Measurements from ENCODE around the gene RNPEP. TPM values are rescaled to one million over a fixed set of nuclear protein-coding genes. Genes with fewer than 3 reads are reported as not detected.
"Not testable (repeated sequence)": the region's sequence is repeated elsewhere in the genome, so short reads cannot be mapped to it uniquely, and the experiment has no call there.

RNPEP gene, protein sequence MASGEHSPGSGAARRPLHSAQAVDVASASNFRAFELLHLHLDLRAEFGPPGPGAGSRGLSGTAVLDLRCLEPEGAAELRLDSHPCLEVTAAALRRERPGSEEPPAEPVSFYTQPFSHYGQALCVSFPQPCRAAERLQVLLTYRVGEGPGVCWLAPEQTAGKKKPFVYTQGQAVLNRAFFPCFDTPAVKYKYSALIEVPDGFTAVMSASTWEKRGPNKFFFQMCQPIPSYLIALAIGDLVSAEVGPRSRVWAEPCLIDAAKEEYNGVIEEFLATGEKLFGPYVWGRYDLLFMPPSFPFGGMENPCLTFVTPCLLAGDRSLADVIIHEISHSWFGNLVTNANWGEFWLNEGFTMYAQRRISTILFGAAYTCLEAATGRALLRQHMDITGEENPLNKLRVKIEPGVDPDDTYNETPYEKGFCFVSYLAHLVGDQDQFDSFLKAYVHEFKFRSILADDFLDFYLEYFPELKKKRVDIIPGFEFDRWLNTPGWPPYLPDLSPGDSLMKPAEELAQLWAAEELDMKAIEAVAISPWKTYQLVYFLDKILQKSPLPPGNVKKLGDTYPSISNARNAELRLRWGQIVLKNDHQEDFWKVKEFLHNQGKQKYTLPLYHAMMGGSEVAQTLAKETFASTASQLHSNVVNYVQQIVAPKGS
- 10 to 100 TPM; 44.9 to 49.2 TPM for total RNA-seq

DNA sequence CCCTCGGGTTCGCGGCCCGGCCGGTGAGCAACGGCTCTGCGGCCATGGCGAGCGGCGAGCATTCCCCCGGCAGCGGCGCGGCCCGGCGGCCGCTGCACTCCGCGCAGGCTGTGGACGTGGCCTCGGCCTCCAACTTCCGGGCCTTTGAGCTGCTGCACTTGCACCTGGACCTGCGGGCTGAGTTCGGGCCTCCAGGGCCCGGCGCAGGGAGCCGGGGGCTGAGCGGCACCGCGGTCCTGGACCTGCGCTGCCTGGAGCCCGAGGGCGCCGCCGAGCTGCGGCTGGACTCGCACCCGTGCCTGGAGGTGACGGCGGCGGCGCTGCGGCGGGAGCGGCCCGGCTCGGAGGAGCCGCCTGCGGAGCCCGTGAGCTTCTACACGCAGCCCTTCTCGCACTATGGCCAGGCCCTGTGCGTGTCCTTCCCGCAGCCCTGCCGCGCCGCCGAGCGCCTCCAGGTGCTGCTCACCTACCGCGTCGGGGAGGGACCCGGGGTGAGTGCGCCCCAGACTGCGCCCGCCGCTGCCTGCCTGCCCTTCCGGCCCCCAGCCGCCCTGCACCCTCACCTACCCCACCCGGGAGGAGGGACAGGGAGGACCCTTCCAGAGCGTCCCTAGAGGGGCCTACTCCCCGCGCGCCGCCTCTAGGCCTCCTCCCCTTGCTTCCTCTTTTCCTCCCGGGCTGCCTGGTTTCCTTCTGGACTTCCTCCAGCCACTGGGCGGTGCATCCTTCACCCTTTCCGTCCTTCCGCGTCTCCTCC, at the start of gene RNPEP:
Gene RNPEP (plus strand): TSS at position 26 of the 757 bp plus-strand sequence. CDS start 19 bp downstream, at position 45.
- intact Hi-C loops (cut with DNase I, micrococcal nuclease): loop anchor here (1.0 to 2.0 kb wide), 4 partner anchors 28 to 178 kb away; partner anchors contain the start of genes TIMM17A (in 2 of the 2), IPO9 (in 1 of the 2) and PTPN7 (in 1 of the 2)
- peaks cover 16% of the 10 kb centered on the region for H3K4me1 Mint-ChIP-seq
- peak; percentile 69 for DNase-seq
- H3K27ac Mint-ChIP-seq: peak within 1 kb of the TSS; percentile 80
- CTCF ChIA-PET: interaction anchor here (0.5 to 4.4 kb wide), 8 partner anchors 9 to 798 kb away, joined by 3 to 20 read pairs (median 3); no protein-coding TSS in a partner anchor
- POLR2A ChIA-PET: interaction anchor here (0.6 kb wide), 1 partner anchor 24 kb away, joined by 4 read pairs; no protein-coding TSS in a partner anchor
- H3K36me3 Mint-ChIP-seq (ENCODE audit: low read depth): peaks cover 3% of the 10 kb centered on the region
- no peaks in the 10 kb centered on the region for H3K27me3 Mint-ChIP-seq
- no peaks in the 10 kb centered on the region for H3K9me3 Mint-ChIP-seq (ENCODE audit: low read depth)
- peak within 1 kb of the TSS; percentile 86 for H3K4me3 Mint-ChIP-seq
- ATAC-seq: peak; percentile 82

DNA sequence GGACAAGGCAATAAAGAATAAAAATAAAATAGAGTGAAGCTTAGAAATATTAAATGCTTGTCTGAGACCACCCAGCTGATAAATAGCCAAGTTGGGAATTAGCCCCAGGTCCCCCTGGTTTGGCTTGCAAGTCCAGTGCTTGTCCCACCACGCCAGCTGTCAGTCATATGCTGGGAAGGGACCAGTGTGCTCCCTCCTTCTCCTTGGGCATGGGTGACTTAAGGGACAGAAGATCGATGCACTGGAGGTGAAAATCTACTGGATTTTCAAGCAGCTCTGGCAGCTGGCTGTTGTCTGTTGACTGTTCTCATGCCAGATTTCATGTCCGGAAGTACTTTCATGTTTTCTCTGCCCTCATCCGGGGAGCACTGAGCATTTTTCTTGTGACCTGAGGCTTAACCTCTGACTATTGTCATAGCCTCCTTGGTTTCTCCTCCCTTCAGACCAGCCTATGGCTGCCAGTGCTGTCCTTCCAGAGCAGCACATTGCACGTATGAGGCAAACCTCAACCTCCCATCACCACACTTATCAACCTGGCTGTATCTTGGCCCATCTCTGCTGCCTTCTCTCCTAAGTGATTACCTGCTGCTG, 48.5 kb upstream of the RNPEP start:
- H3K27ac Mint-ChIP-seq: no peak overlapping the region
- POLR2A ChIA-PET: no interaction called here
- intact Hi-C loops (cut with DNase I, micrococcal nuclease): no loop called here
- H3K27me3 Mint-ChIP-seq: peaks cover 10% of the 10 kb centered on the region
- no peak for ATAC-seq
- CTCF ChIA-PET: interaction anchor here (0.6 to 0.7 kb wide), 2 partner anchors 64 to 274 kb away, joined by 3 read pairs; no protein-coding TSS in a partner anchor
- DNase-seq: no peak
- no peaks in the 10 kb centered on the region for H3K4me1 Mint-ChIP-seq
- no peak overlapping the region for H3K4me3 Mint-ChIP-seq
- no peaks in the 10 kb centered on the region for H3K36me3 Mint-ChIP-seq (ENCODE audit: low read depth)
- no peaks in the 10 kb centered on the region for H3K9me3 Mint-ChIP-seq (ENCODE audit: low read depth)

DNA sequence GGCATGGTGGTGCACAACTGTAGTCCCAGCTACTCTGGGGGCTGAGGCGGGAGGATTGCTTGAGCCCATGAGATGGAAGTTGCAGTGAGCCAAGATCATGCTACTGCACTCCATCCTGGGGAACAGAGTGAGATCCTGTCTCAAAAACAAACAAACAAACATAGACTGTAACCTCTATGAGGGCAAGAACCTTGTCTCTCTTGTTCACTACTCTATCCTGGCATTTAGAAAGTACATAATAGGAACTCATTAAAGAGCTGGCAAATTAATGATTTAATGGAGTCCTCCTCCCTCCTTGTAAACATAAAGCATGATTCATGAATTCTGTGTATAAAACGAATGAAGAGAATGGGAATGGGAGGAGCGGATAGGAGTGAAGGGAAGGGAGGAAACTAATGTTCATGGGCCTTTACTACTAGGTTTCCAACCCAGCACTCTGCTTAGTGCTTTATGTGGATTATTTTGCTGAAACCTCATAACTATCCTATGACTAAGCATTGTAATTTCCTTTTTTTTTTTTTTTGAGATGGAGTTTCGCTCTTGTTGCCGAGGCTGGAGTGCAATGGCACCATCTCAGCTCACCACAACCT, 44.7 kb upstream of the RNPEP start:
- DNase-seq (no peak), ATAC-seq (no peak)
- H3K27me3 Mint-ChIP-seq: peaks cover 8% of the 10 kb centered on the region
- H3K27ac Mint-ChIP-seq: no peak overlapping the region
- H3K36me3 Mint-ChIP-seq (ENCODE audit: low read depth): no peaks in the 10 kb centered on the region
- CTCF ChIA-PET: interaction anchor here (0.6 to 0.8 kb wide), 4 partner anchors 26 to 991 kb away, joined by 3 to 11 read pairs (median 4); no protein-coding TSS in a partner anchor
- no peaks in the 10 kb centered on the region for H3K4me1 Mint-ChIP-seq
- POLR2A ChIA-PET: no interaction called here
- H3K9me3 Mint-ChIP-seq (ENCODE audit: low read depth): no peaks in the 10 kb centered on the region
- H3K4me3 Mint-ChIP-seq: no peak overlapping the region
- intact Hi-C loops (cut with DNase I, micrococcal nuclease): no loop called here

DNA sequence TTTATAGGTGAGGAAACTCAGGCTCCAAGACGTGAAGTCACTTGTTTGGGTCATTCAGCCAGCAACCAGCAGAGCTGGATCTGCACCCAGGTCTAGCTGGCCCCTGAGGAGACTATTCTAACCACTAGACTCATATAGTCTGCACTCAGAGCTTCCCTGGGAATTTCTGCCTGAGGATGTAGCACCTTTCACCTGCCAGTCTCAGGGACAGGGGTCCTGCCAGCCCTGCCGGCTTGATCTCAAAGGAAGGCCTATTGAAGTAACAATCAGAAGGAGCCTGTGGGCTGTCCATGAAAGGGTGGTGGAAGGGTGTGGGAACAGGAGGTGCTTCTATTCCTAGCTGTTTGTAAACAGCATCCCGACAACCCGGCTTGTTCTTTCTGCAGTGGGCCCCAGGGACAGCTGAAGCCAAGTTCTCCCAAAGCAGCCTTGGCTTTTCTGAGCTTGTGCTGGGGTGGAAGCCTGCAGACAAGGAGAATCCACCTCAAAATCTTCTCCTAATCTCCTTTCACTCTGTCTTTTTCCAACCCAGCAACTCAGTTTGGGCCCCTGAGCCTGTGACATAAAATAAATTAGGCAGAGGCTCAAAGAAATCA, 43.9 kb upstream of the RNPEP start:
- Mint-ChIP-seq H3K4me3 (no peak overlapping the region), H3K9me3 (ENCODE audit: low read depth) (no peaks in the 10 kb centered on the region), H3K27me3 (peaks cover 11% of the 10 kb centered on the region), H3K27ac (no peak overlapping the region), H3K36me3 (ENCODE audit: low read depth) (no peaks in the 10 kb centered on the region), H3K4me1 (no peaks in the 10 kb centered on the region)
- DNase-seq (no peak), ATAC-seq (no peak)
- CTCF ChIA-PET: no interaction called here
- intact Hi-C loops (cut with DNase I, micrococcal nuclease): no loop called here
- POLR2A ChIA-PET: interaction anchor here (0.7 kb wide), 1 partner anchor 94 kb away, joined by 3 read pairs; no protein-coding TSS in a partner anchor

DNA sequence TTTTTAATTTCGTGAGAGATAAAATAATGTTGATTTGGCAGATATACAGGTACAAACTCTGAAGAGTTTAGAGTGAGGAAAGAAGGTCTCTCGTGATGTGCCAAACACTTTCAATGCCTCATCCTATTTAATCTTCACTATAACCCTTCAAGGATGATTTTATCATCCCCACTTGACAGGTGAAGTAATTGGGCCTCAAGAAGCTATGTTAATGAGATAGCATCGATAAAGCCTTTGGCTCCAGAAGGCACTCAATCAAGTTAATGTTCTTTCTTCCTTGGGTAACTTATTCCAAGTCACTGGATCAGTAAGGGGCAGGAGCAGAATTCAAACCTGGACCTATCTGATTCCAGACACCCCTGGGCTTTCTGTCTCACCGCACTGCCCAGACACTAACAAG, 43.3 kb upstream of the RNPEP start:
- POLR2A ChIA-PET: interaction anchor here (0.7 kb wide), 1 partner anchor 94 kb away, joined by 3 read pairs; no protein-coding TSS in a partner anchor
- CTCF ChIA-PET: no interaction called here
- H3K9me3 Mint-ChIP-seq (ENCODE audit: low read depth): no peaks in the 10 kb centered on the region

DNA sequence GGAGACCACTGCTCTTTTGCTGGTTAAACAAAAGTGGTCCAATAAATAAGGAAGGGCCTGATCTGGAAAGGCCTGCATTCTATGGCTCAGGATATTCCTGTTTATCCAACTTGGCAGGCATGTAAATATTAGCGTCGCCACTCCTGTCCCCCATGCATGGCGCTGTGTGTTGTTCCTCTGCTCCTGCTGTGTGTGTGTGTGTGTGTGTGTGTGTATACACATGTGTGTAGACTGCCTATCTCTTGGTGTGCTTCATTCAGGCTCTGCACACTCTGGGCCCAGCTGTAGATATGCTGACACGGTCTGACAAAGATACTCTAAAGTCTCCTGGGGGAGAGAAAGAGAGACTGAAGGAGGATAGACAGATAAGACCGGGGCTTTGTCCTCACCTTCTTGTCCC, 42.9 kb upstream of the RNPEP start:
- CTCF ChIA-PET: no interaction called here
- ATAC-seq (no peak), DNase-seq (no peak)
- POLR2A ChIA-PET: no interaction called here
- Mint-ChIP-seq H3K27me3 (peaks cover 17% of the 10 kb centered on the region), H3K4me3 (no peak overlapping the region), H3K9me3 (ENCODE audit: low read depth) (no peaks in the 10 kb centered on the region), H3K36me3 (ENCODE audit: low read depth) (no peaks in the 10 kb centered on the region), H3K4me1 (no peaks in the 10 kb centered on the region), H3K27ac (no peak overlapping the region)
- intact Hi-C loops (cut with DNase I, micrococcal nuclease): no loop called here

More for the DNA sequence above, 43.3 kb upstream of the RNPEP start:
- ATAC-seq (no peak), DNase-seq (no peak)
- Mint-ChIP-seq H3K4me1 (no peaks in the 10 kb centered on the region), H3K36me3 (ENCODE audit: low read depth) (no peaks in the 10 kb centered on the region), H3K27me3 (peaks cover 16% of the 10 kb centered on the region), H3K4me3 (no peak overlapping the region), H3K27ac (no peak overlapping the region)
- intact Hi-C loops (cut with DNase I, micrococcal nuclease): no loop called here

DNA sequence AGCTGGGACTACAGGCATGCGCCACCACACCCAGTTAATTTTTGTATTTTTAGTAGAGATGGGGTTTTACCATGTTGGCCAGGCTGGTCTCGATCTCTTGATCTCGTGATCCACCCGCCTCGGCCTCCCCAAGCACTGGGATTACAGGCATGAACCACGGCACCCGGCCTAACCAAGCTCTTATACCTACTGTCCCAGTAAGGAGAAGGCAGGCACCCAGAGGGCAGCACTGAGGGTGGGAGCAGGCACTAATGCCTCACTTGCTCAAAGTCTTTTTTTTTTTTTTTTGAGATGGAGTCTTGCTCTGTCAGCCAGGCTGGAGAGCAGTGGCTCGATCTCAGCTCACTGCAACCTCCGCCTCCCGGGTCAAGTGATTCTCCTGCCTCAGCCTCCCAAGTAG, 42.1 kb upstream of the RNPEP start:
- H3K9me3 Mint-ChIP-seq (ENCODE audit: low read depth); H3K4me1 Mint-ChIP-seq; POLR2A ChIA-PET; H3K27ac Mint-ChIP-seq; H3K36me3 Mint-ChIP-seq (ENCODE audit: low read depth); DNase-seq; ATAC-seq; intact Hi-C loops (cut with DNase I, micrococcal nuclease); CTCF ChIA-PET; H3K4me3 Mint-ChIP-seq: not testable (repeated sequence)
- peaks cover 20% of the 10 kb centered on the region for H3K27me3 Mint-ChIP-seq

DNA sequence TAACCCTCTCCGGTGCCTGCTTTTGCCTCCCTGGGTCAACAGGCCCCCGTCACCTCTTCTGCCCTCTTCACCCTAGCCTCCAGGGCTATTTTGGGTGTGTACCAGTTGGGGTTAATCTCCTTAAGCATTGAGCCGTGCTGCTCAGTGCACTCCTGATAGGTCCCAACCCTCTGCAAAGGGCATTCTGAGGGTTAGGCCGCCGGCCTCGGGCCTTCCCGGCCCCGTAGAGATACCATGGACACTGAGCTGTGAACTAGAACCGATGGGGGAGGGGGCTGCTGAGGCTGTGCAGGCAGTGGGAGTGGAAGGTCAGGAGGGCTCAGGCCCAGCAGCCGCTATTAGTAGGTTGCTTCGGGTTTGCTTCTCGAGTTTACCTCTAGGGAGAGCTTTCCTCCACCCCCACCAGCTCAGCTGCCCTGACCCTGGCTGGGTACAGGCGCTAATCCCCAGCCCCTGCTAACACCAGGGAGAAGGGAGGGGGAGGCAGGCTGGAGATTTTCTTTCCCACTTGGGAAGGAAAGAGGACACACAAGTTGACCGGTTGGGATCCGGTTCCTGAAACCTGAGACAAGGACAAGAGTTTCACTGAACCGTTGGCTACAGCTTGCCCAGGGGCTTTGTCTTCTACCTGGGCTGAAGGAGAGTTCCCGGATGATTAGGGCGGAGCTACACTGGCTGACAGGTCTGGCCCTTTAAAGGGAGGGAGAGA, 40.9 kb upstream of the RNPEP start:
- ChIA-PET POLR2A (no interaction called here), CTCF (interaction anchor here (0.7 to 1.3 kb wide), 2 partner anchors 46 to 112 kb away, joined by 3 to 4 read pairs; partner anchors contain the start of gene IPO9)
- DNase-seq (no peak), ATAC-seq (no peak)
- Mint-ChIP-seq H3K4me1 (peaks cover 6% of the 10 kb centered on the region), H3K9me3 (ENCODE audit: low read depth) (no peaks in the 10 kb centered on the region), H3K27ac (no peak overlapping the region), H3K27me3 (peaks cover 28% of the 10 kb centered on the region), H3K4me3 (no peak overlapping the region), H3K36me3 (ENCODE audit: low read depth) (no peaks in the 10 kb centered on the region)
- intact Hi-C loops (cut with DNase I, micrococcal nuclease): no loop called here

DNA sequence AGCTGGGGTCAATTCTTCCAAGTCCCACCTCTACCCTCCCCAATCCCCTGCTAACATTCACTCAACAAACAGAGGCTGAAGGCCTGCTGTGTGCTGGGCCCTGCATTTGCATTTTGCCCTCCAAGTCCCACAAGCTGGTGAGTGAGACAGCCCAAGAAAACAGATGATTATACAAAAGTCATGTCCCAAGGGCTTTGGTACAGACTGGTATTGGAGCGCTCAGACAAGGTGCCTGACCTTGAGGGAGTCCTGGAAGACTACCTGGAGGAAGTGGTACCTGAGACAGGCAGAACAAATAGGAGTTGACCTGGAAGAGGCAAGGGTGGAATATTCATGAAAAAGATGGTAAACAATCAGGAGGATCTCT, 40.3 kb upstream of the RNPEP start:
- H3K27me3 Mint-ChIP-seq: peaks cover 34% of the 10 kb centered on the region
- intact Hi-C loops (cut with DNase I, micrococcal nuclease): no loop called here
- POLR2A ChIA-PET: no interaction called here
- H3K4me3 Mint-ChIP-seq: no peak overlapping the region
- H3K27ac Mint-ChIP-seq: no peak overlapping the region
- CTCF ChIA-PET: interaction anchor here (0.7 to 1.3 kb wide), 2 partner anchors 46 to 113 kb away, joined by 3 to 4 read pairs; partner anchors contain the start of gene IPO9
- H3K36me3 Mint-ChIP-seq (ENCODE audit: low read depth): no peaks in the 10 kb centered on the region
- no peak for DNase-seq
- H3K9me3 Mint-ChIP-seq (ENCODE audit: low read depth): no peaks in the 10 kb centered on the region
- peaks cover 6% of the 10 kb centered on the region for H3K4me1 Mint-ChIP-seq
- no peak for ATAC-seq

DNA sequence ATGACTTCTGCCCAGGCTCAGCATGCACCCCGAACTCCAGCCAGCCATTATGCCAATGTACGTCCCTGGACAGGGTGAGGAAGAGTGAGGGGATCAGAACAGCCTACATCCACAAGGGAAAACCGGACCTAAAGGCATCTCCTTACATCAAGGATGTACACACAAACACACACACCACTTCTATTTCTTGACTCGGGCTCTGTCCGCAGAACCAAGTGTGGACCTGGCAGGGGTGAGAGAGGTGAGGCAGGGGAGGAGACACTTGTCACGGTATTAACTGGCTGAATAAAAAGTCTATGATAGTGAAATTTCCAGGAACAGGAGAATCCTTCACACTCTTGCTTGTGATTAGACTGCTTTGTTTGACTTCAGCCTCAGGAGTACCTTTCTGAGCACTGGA, 38.4 kb upstream of the RNPEP start:
- Mint-ChIP-seq H3K36me3 (ENCODE audit: low read depth) (no peaks in the 10 kb centered on the region), H3K4me3 (no peak overlapping the region), H3K27me3 (peaks cover 45% of the 10 kb centered on the region), H3K27ac (no peak overlapping the region), H3K4me1 (peaks cover 6% of the 10 kb centered on the region), H3K9me3 (ENCODE audit: low read depth) (no peaks in the 10 kb centered on the region)
- intact Hi-C loops (cut with DNase I, micrococcal nuclease): no loop called here
- CTCF ChIA-PET: interaction anchor here (1.0 to 2.0 kb wide), 2 partner anchors 48 to 50 kb away, joined by 3 to 10 read pairs; no protein-coding TSS in a partner anchor
- no peak for DNase-seq
- POLR2A ChIA-PET: no interaction called here
- no peak for ATAC-seq
